ENCODE results near the gene AP4B1. TPM values are rescaled to one million over a fixed set of nuclear protein-coding genes. Genes with fewer than 3 reads are reported as not detected.
A peak's percentile ranks its signal among the peaks of the same experiment; 100 is the strongest.

AP4B1 gene
- total and polyA plus RNA-seq, 2 donors (not counting 1 experiment from before 2014, with no cell fraction given): 52.2 to 55.2 TPM

DNA sequence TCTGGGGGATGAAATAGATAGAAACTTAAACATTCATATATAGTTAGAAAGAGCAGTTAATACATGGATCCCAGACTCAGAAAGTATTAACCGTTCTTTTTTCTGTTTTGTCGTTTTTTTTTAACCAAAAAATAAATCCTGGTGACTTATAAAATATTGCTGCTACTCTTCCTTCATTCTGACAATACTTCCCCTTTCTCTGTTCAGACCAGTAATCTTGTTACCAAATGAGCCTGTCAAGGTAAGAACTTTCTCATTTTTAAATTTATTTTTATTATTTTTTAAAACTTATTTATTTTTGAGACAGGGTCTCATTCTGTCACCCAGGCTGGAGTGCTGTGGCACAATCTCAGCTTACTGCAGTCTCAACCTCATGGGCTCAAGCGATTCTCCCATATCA is 46.8 kb downstream of the AP4B1 start:
- POLR2A ChIA-PET: interaction anchor here (1.4 kb wide), 2 partner anchors 25 to 47 kb away, joined by 4 to 5 read pairs; partner anchors contain the start of gene AP4B1

GRCh38 chr1:113856401-113856790 is 48.2 kb downstream of the AP4B1 start:
- H4K20me1 ChIP-seq (ENCODE audit: control insufficient read depth, insufficient read depth, low read length, poor library complexity, severe bottlenecking): no peaks in the 10 kb centered on the region
- H2AFZ ChIP-seq (ENCODE audit: insufficient read depth, low read depth, low read length, poor library complexity, severe bottlenecking): no peak overlapping the region
- DNase-seq (no peak), ATAC-seq (ENCODE audit: low read depth) (no peak)
- CTCF ChIA-PET: interaction anchor here (0.6 to 4.2 kb wide), 6 partner anchors 11 to 1253 kb away, joined by 3 to 36 read pairs (median 3); partner anchors contain the start of genes AP4B1, DCLRE1B and OLFML3
- H3K36me3 ChIP-seq (replicated peaks in 1 of 2; ENCODE audit: control extremely low read depth in 1 of 2, control insufficient read depth in 1 of 2, extremely low read depth in 1 of 2, insufficient read depth in 2 of 2, low read length in 1 of 2): peaks cover 10 to 32% of the 10 kb centered on the region in 2 experiments
- H3K27ac Mint-ChIP-seq: no peak overlapping the region
- no peak overlapping the region for H3K4me3 ChIP-seq (ENCODE audit: control extremely low read depth in 1 of 5, extremely low read depth in 1 of 5, insufficient read depth in 1 of 5, low read depth in 2 of 5, low read length in 4 of 5)
- H3K9me3 ChIP-seq (ENCODE audit: control extremely low read depth in 1 of 3, control insufficient read depth in 2 of 3, insufficient read depth in 1 of 3, low read length in 2 of 3): no peaks in the 10 kb centered on the region
- 100% methylated on average over 1 of the region's 2 CpGs for WGBS (ENCODE audit: insufficient coverage)
- TF ChIP-seq EZH2 (IDR thresholded peaks at IDR 0.05; ENCODE audit: borderline replicate concordance, insufficient read depth, low read depth, low read length, poor library complexity, severe bottlenecking): no peak
- no peak for TF ChIP-seq CTCF (IDR thresholded peaks at IDR 0.05)
- H3K27me3 Mint-ChIP-seq: no peaks in the 10 kb centered on the region
- peak overlapping the region; percentile 9 to 74 for H3K27ac ChIP-seq (ENCODE audit: low read length in 2 of 2)
- intact Hi-C loops (cut with micrococcal nuclease): no loop called here
- no peaks in the 10 kb centered on the region for H3K27me3 ChIP-seq (replicated peaks in 1 of 4; ENCODE audit: control extremely low read depth in 1 of 4, control insufficient read depth in 3 of 4, insufficient read depth in 4 of 4, low read length in 3 of 4)
- H3K4me1 ChIP-seq (ENCODE audit: control insufficient read depth in 2 of 2, insufficient read depth in 2 of 2, low read length in 2 of 2): peaks cover 41 to 44% of the 10 kb centered on the region in 2 donors
- POLR2A ChIA-PET: no interaction called here
- no peaks in the 10 kb centered on the region for H3K9me3 Mint-ChIP-seq (ENCODE audit: insufficient read depth)
- H3K79me2 ChIP-seq (ENCODE audit: control insufficient read depth, insufficient read depth, low read length): peaks cover 9% of the 10 kb centered on the region
- no peak overlapping the region for H3K9ac ChIP-seq (ENCODE audit: low read length)
- H3K4me1 Mint-ChIP-seq: peaks cover 42% of the 10 kb centered on the region
- H3K4me3 Mint-ChIP-seq: no peak overlapping the region
- H3K4me2 ChIP-seq (replicated peaks; ENCODE audit: low read depth, low read length, poor library complexity, severe bottlenecking): no peak overlapping the region

More for the DNA sequence above, 46.8 kb downstream of the AP4B1 start:
- Histone ChIP-seq H3K27ac (ENCODE audit: low read length in 2 of 2) (peak overlapping the region; percentile 73 to 80), H3K4me3 (ENCODE audit: control extremely low read depth in 1 of 5, extremely low read depth in 1 of 5, insufficient read depth in 1 of 5, low read depth in 2 of 5, low read length in 4 of 5) (peak overlapping the region in 2 of 5 experiments; percentile 15 to 18), H3K4me2 (replicated peaks; ENCODE audit: low read depth, low read length, poor library complexity, severe bottlenecking) (peak overlapping the region; percentile 68), H4K20me1 (ENCODE audit: control insufficient read depth, insufficient read depth, low read length, poor library complexity, severe bottlenecking) (no peaks in the 10 kb centered on the region), H3K9me3 (ENCODE audit: control extremely low read depth in 1 of 3, control insufficient read depth in 2 of 3, insufficient read depth in 1 of 3, low read length in 2 of 3) (no peaks in the 10 kb centered on the region), H3K4me1 (ENCODE audit: control insufficient read depth in 2 of 2, insufficient read depth in 2 of 2, low read length in 2 of 2) (peaks cover 55 to 57% of the 10 kb centered on the region in 2 donors), H3K9ac (ENCODE audit: low read length) (peak overlapping the region; percentile 33), H3K36me3 (replicated peaks in 1 of 2; ENCODE audit: control extremely low read depth in 1 of 2, control insufficient read depth in 1 of 2, extremely low read depth in 1 of 2, insufficient read depth in 2 of 2, low read length in 1 of 2) (peaks cover 6 to 22% of the 10 kb centered on the region in 2 experiments), H3K27me3 (replicated peaks in 1 of 4; ENCODE audit: control extremely low read depth in 1 of 4, control insufficient read depth in 3 of 4, insufficient read depth in 4 of 4, low read length in 3 of 4) (no peaks in the 10 kb centered on the region), H3K79me2 (ENCODE audit: control insufficient read depth, insufficient read depth, low read length) (peaks cover 21% of the 10 kb centered on the region), H2AFZ (ENCODE audit: insufficient read depth, low read depth, low read length, poor library complexity, severe bottlenecking) (no peak overlapping the region)
- Mint-ChIP-seq H3K27me3 (no peaks in the 10 kb centered on the region), H3K9me3 (ENCODE audit: insufficient read depth) (no peaks in the 10 kb centered on the region), H3K4me3 (peak overlapping the region; percentile 72), H3K27ac (peak overlapping the region; percentile 79), H3K4me1 (peaks cover 54% of the 10 kb centered on the region)
- DNase-seq (peak; percentile 24), ATAC-seq (ENCODE audit: low read depth) (no peak)
- no peak for TF ChIP-seq EZH2 (IDR thresholded peaks at IDR 0.05; ENCODE audit: borderline replicate concordance, insufficient read depth, low read depth, low read length, poor library complexity, severe bottlenecking)
- intact Hi-C loops (cut with micrococcal nuclease): loop anchor here (2.0 kb wide), 2 partner anchors 19 to 71 kb away; partner anchors contain the start of gene HIPK1
- CTCF ChIA-PET: interaction anchor here (2.1 to 4.2 kb wide), 3 partner anchors 17 to 44 kb away, joined by 6 to 36 read pairs (median 15); no protein-coding TSS in a partner anchor
- 40% methylated on average over 1 of the region's 3 CpGs for WGBS (ENCODE audit: insufficient coverage)
